Stimulated activated CD4-positive, alpha-beta T cell treated with anti-CD3 and anti-CD28 coated beads, Interleukin-4, amount 100 ng/mL, for 48 hours (primary cell): Measurements from ENCODE around the gene POSTN.
"Not testable (repeated sequence)": the region's sequence is repeated elsewhere in the genome, so short reads cannot be mapped to it uniquely, and the experiment has no call there.

Experiments used
- DNase-seq, 2 donors: peaks; one replicate each; pipeline ENCODE4 v3.0.0-alpha.2; 2020; ENCODE audit warnings: low read depth in 2 of 2

POSTN gene

DNA sequence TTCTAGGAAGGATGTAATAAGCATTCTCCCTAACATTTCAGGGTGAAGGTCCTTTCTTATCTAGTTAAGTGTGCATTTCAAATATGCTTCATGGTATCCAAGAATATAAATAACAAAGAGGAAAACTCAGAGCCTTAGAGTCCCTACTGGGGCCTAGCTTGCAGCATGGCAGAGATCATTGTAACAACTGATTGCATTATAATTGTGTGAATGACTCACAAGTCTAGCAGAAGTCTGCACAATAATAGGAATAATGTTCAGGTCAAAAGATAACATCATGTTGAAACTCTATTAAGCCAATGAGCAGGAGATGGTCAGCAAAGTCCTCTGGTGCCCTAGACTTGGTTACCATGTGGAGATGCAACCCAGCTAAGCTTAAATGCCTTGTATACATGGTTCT lies 3.4 kb downstream of the POSTN start:
- no peak for DNase-seq

GRCh38 chr13:37594550-37594949 lies 4.0 kb downstream of the POSTN start:
- DNase-seq = no peak

- DNase-seq = not testable (repeated sequence)
Observed at GRCh38 chr13:37589381-37589780, 9.2 kb downstream of the POSTN start.

GRCh38 chr13:37587236-37587635 lies 11.3 kb downstream of the POSTN start:
- no peak for DNase-seq

DNA sequence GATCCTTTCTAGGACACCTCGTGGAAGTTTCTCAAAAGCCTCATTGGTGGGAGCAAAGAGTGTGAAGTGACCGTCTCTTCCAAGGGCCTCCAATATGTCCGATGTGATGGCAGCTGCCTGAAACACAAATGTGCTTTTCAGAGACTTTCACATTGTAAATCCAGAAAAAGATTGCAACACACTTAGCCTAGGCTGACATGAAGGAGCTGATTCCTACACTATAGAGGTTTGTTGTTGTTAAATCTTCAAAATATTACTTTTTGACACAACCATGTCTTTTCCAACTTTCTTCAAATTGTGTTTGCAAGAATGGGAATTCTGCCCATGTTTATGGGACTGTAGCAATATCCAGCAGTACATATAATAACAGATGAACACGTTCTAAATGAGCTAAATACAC lies 12.4 kb downstream of the POSTN start:
- no peak for DNase-seq

GRCh38 chr13:37585541-37585940 lies 13.0 kb downstream of the POSTN start:
- no peak for DNase-seq

DNA sequence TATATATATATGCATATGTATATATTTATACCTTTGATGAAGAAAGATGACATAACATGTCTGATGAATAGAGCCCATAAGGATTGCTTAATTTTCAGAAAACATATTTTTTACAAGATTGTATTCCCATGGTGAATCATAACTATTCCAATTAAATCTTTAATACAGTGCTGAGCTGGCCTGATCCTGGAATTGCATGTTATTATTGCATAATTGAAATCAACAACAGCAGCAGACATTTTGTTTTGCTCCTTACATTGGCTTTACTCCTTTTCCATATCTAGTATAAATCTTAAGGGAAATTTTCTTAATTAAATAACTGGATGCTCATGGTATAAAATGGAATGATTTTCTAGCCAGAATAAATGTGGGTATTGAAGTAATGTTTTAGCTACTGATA lies 22.0 kb downstream of the POSTN start:
- no peak for DNase-seq

- DNase-seq = no peak
Observed at GRCh38 chr13:37565425-37565824, 33.1 kb downstream of the POSTN start.

DNA sequence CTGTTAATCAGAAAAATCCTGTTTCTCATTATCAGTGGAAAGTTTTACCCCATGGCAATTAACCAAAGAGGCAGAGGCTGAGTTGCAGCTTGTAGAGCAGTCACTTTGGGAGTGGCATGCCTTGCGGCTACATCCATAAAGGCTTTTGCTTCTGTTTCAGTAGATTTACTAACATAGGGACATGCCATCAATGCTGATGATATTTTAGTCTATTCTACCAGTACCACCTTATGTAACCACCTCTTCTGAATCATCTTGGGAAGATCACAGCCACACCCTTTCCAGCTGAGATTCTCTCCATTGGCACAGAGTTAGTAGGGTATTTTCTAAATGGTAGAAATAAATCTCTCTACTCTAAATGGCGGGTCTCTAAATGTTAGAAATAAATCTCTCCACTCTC lies 37.5 kb downstream of the POSTN start:
- no peak for DNase-seq

DNA sequence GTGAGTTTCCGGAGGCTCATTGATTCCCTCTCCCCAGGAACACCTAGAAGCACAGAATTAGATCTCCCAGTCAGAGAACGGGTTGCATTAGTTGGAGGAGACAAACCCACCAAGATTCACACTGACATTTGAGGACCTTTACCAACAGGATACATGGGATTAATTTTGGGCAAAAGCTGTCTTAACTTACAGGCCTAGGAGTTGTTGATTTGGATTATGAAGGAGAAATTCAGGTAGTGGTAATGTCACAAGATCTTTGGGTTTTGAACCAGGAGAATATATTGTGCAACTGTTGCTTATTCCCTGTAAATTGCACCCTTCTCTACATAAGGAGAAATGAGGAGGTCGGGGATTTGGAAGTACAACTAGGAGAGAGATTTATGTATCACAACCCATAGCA lies 38.0 kb downstream of the POSTN start:
- DNase-seq = no peak

DNA sequence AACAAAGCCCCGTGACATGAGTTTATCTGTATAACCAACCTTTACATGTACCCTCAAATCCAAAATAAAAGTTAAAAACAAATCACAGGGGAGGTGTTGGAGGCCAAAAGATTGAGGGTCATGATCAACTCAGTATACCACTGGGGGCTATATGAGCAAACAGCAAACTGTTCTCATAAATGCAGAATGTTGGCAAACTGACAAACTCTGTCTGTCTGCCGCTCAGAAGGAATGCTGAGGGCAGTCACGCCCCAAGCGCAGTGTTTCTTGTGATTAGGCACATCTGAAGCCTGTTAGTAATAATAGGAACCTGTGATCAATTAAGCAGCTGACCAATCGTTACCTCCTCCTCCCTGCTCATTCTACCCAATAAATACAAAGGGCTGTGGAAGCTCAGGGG lies 39.8 kb downstream of the POSTN start:
- not testable (repeated sequence) for DNase-seq

DNA sequence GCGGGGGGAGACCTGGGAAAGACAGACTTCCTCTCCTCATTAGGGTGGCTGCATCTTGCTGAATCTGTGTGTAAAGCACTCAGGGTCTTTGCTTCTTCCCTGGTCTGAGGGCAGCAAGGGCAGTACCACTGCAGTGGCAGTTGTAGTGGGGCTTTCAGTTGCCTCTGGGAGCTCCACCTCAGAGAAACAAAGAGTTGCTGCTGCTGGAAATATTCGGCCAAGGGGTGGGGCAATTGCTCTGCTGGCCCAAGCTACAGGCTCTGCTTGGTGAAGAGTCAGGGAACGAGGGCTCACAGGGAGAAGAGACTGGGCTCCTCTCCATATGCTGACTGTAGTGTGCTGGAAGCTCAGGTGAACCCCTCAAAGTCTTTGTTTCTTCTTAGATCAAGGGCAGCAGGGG lies 52.5 kb downstream of the POSTN start:
- no peak for DNase-seq

GRCh38 chr13:37544995-37545394 lies 53.6 kb downstream of the POSTN start:
- no peak for DNase-seq

- no peak for DNase-seq
Observed at GRCh38 chr13:37539976-37540605, 58.5 kb downstream of the POSTN start.

DNA sequence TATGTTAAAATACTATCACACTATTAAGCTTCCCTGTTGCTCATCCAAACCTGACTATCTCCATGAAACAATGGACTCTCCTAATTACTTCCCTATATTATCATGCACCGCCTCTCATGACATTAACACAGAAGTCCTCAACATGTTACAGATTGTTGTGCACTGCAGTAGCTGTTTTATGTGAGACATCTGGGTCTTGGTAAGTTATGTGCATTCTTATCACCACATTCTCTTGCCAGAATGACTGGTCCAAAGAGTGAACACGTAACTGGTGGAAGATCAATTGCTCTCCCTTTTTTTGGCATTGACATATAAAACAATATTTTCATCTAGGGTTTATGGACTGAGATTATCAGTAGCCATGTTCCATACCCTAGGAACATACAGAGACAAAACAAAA lies 59.4 kb downstream of the POSTN start:
- DNase-seq = no peak

- DNase-seq = no peak
Observed at GRCh38 chr13:37535501-37535900, 63.1 kb downstream of the POSTN start.

DNA sequence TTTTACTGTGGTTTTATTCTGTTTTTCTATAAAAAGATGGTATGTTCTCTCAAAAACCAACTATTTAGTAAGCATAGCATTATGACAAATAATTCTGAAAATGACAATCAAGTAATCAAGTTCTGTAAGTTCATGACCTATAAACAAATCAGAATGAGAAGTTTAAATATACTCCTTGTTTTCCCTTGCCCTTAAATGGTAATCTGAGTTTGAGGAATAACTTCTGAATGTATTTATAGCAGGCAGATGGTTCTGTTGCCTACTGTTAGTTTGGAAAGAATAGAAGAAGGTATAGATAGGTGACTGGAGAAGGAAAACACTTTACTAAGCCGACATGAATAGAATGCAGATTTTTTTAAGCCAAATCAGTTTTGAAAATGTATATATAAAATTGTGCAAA lies 63.9 kb downstream of the POSTN start:
- DNase-seq = no peak

DNA sequence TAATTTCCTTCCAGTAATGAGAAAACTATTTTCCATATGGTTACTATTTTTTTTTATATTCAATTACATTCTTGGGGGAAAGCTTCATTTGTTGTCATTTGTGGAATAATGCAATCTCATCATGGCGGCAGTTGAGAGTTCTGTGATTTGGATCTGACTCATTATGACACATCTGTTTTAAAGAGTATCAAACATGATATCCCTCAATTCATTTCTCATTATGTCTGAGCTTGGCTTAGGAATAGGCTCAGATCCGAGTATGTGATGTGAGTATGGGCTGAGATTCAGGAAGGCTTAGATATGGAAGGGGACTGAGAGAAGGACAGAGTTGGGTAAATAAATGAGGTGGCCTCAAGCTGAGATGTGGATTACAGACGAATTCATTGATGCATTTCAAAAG lies 64.4 kb downstream of the POSTN start:
- no peak for DNase-seq

GRCh38 chr13:37531049-37531448 lies 67.5 kb downstream of the POSTN start:
- DNase-seq = no peak

- no peak for DNase-seq
Observed at GRCh38 chr13:37529751-37530385, 68.7 kb downstream of the POSTN start.

- no peak for DNase-seq
Observed at GRCh38 chr13:37526710-37527473, 71.7 kb downstream of the POSTN start.

GRCh38 chr13:37515226-37515625 lies 83.3 kb downstream of the POSTN start:
- DNase-seq = no peak
